ENCODE data around the gene HEBP2. TPM values are rescaled to one million over a fixed set of nuclear protein-coding genes. Genes with fewer than 3 reads are reported as not detected.

Gene HEBP2
- total and polyA plus RNA-seq, 2 donors from 2014 or later, result 62.6 to 66.5 TPM

DNA sequence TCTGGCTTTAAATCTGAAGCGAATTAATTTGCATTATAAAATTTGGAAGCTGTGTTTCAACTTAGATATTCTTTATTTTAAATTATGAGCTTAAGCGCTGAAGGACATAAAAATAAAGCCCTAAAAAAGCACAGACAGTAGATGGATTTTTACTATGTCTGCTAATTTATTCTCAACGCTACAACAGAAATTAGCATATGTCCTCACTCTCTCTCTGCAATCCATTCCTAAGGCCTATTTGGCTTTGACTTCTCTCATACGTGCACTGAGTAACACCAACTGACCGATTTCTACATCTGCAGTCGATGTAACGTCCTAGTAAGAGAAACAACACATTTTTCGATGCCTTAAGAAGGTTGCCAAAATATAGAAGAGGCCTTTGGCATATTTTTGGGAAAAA is 23.7 kb downstream of the HEBP2 start:
- Histone ChIP-seq H3K4me1 (ENCODE audit: control insufficient read depth in 2 of 3, insufficient read depth in 2 of 3, low read depth in 1 of 3, low read length in 3 of 3) (no peaks in the 10 kb centered on the region), H3K27me3 (ENCODE audit: control insufficient read depth, insufficient read depth, low read length) (no peaks in the 10 kb centered on the region), H3K4me3 (ENCODE audit: low read length in 3 of 3) (no peak overlapping the region), H3K9ac (ENCODE audit: low read length in 3 of 3) (no peak overlapping the region), H3K27ac (ENCODE audit: low read depth in 2 of 2, low read length in 2 of 2) (no peak overlapping the region), H3K36me3 (ENCODE audit: control insufficient read depth in 2 of 3, insufficient read depth in 3 of 3, low read length in 3 of 3) (peaks cover 0 to 10% (median 7%) of the 10 kb centered on the region in 3 donors), H3K9me3 (ENCODE audit: control insufficient read depth in 2 of 3, insufficient read depth in 1 of 3, low read length in 3 of 3) (no peaks in the 10 kb centered on the region)
- TF ChIP-seq, protein P1, sequence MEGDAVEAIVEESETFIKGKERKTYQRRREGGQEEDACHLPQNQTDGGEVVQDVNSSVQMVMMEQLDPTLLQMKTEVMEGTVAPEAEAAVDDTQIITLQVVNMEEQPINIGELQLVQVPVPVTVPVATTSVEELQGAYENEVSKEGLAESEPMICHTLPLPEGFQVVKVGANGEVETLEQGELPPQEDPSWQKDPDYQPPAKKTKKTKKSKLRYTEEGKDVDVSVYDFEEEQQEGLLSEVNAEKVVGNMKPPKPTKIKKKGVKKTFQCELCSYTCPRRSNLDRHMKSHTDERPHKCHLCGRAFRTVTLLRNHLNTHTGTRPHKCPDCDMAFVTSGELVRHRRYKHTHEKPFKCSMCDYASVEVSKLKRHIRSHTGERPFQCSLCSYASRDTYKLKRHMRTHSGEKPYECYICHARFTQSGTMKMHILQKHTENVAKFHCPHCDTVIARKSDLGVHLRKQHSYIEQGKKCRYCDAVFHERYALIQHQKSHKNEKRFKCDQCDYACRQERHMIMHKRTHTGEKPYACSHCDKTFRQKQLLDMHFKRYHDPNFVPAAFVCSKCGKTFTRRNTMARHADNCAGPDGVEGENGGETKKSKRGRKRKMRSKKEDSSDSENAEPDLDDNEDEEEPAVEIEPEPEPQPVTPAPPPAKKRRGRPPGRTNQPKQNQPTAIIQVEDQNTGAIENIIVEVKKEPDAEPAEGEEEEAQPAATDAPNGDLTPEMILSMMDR (IDR thresholded peaks at IDR 0.05; ENCODE audit: borderline replicate concordance, extremely low read depth, insufficient read depth), result no peak
- FAIRE-seq, result no peak
- intact Hi-C loops (cut with DNase I), result no loop called here
- no peak for DNase-seq

DNA sequence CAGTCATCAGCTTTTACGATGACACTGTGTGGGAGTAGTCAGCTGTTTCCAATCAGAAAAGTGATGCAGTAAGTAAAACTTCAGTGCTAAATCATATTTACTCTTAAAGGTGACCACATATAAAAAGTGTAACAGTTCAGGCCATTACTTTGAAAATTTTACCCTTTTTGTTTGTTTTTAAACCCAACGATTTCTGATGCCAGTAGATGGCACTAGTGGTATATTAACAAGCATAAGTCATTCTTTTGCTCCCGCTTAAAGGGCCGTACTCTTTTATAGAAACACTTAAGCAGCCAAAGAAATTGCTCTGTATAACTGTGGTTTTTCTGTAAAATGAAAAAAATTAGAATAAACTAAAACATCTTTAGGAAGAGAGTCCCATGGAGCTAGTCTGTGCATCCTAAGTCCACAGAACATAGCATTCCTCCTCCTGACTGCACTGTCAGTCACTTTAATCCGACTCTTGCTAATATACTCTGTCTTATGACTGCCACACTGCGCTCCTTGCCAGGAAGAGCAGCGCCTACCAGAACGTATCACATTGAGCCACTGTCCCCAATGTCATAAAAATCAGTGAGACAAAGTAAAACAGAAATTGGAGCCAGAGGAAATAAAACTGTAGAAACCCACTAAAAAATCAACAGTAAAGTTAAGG is 25.0 kb downstream of the HEBP2 start:
- Histone ChIP-seq H3K9ac (ENCODE audit: low read length in 3 of 3) (peak overlapping the region in 1 of 3 donors; percentile 38), H3K36me3 (ENCODE audit: control insufficient read depth in 2 of 3, insufficient read depth in 3 of 3, low read length in 3 of 3) (peaks cover 0 to 16% (median 9%) of the 10 kb centered on the region in 3 donors), H3K27ac (ENCODE audit: low read depth in 2 of 2, low read length in 2 of 2) (peak overlapping the region in 1 of 2 donors; percentile 5), H3K9me3 (ENCODE audit: control insufficient read depth in 2 of 3, insufficient read depth in 1 of 3, low read length in 3 of 3) (no peaks in the 10 kb centered on the region), H3K4me3 (ENCODE audit: low read length in 3 of 3) (no peak overlapping the region), H3K4me1 (ENCODE audit: control insufficient read depth in 2 of 3, insufficient read depth in 2 of 3, low read depth in 1 of 3, low read length in 3 of 3) (no peaks in the 10 kb centered on the region), H3K27me3 (ENCODE audit: control insufficient read depth, insufficient read depth, low read length) (no peaks in the 10 kb centered on the region)
- intact Hi-C loops (cut with DNase I), result no loop called here
- TF ChIP-seq, protein P1 (IDR thresholded peaks at IDR 0.05; ENCODE audit: borderline replicate concordance, extremely low read depth, insufficient read depth), result peak; percentile 58
- FAIRE-seq, result peak; percentile 96
- DNase-seq, result peak in 2 of 5 donors; percentile 81 to 82

DNA sequence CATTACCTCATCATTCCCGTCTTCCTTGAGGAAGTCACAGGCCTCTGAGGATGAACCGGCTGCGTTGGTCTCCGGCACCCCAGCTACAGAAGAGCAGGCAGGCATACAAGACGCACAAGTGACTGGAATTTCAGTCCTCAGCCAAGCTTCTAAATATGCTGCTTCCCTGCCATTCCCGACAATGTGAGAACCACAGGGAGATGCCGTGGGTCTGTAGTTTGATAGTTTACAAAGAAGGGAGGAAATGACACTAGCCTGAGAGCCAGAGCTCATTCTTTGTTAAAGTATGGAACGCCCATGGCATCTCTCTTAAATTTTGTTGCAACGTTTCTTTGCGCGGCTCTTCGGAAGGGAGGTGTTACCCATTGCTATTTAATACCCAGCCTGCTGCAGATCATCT is 25.7 kb downstream of the HEBP2 start:
- no peak overlapping the region for H3K9ac ChIP-seq (ENCODE audit: low read length in 3 of 3)
- peaks cover 0 to 16% (median 9%) of the 10 kb centered on the region in 3 donors for H3K36me3 ChIP-seq (ENCODE audit: control insufficient read depth in 2 of 3, insufficient read depth in 3 of 3, low read length in 3 of 3)
- H3K27ac ChIP-seq (ENCODE audit: low read depth in 2 of 2, low read length in 2 of 2), result peak overlapping the region in 1 of 2 donors; percentile 5
- DNase-seq (peak in 3 of 5 donors; percentile 27 to 39 (median 35)), FAIRE-seq (no peak)
- no peaks in the 10 kb centered on the region for H3K9me3 ChIP-seq (ENCODE audit: control insufficient read depth in 2 of 3, insufficient read depth in 1 of 3, low read length in 3 of 3)
- H3K4me3 ChIP-seq (ENCODE audit: low read length in 3 of 3), result no peak overlapping the region
- TF ChIP-seq, protein P1 (IDR thresholded peaks at IDR 0.05; ENCODE audit: borderline replicate concordance, extremely low read depth, insufficient read depth), result no peak
- H3K27me3 ChIP-seq (ENCODE audit: control insufficient read depth, insufficient read depth, low read length), result no peaks in the 10 kb centered on the region
- no peaks in the 10 kb centered on the region for H3K4me1 ChIP-seq (ENCODE audit: control insufficient read depth in 2 of 3, insufficient read depth in 2 of 3, low read depth in 1 of 3, low read length in 3 of 3)
- intact Hi-C loops (cut with DNase I), result no loop called here
